ENCODE measurements around the gene RAP1GAP2.

DNA sequence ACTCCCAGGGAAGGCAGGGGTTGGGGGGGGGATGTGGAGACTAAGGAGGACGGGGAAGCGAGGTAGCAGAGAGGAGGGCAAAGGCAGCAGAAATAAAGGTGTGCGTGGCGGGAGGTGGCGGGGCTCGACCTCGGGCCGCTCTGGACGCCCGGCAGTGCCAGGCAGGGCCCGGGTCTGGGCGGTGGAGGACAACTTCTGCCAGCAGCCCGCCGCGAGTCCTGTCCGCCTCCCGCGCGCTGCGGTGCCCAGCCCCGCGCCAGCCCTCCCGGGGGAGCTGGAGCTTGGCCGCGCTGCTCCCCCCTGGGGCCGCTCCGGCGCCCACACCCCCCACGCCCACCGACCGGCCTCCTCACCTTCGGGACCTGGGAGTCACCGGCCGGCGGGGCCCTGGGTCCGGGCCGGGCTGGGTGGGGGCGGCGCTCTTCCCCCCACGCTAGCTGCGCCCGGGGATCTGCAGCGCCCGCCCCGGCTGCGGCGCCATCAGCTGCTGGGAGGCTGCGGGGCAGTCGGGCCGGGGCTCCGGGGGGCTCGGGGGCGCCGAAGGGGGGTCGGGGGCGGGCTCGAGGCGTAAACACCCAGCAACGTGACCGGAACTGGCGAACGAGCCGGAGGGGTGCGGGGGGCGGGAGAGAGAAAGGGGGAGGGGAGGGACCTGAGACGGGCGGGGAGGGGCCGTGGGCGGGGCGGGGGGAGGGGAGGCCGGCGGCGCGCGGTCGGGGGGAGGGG lies 47.0 kb upstream of the RAP1GAP2 start, which contains the start of gene CCDC92B:
- TF ChIP-seq, protein P1, sequence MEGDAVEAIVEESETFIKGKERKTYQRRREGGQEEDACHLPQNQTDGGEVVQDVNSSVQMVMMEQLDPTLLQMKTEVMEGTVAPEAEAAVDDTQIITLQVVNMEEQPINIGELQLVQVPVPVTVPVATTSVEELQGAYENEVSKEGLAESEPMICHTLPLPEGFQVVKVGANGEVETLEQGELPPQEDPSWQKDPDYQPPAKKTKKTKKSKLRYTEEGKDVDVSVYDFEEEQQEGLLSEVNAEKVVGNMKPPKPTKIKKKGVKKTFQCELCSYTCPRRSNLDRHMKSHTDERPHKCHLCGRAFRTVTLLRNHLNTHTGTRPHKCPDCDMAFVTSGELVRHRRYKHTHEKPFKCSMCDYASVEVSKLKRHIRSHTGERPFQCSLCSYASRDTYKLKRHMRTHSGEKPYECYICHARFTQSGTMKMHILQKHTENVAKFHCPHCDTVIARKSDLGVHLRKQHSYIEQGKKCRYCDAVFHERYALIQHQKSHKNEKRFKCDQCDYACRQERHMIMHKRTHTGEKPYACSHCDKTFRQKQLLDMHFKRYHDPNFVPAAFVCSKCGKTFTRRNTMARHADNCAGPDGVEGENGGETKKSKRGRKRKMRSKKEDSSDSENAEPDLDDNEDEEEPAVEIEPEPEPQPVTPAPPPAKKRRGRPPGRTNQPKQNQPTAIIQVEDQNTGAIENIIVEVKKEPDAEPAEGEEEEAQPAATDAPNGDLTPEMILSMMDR (IDR thresholded peaks at IDR 0.05; ENCODE audit: low read length) = no peak
- TF ChIP-seq EZH2 (optimal IDR thresholded peaks at IDR 0.05; ENCODE audit: low read depth, low read length) (no peak), EZH2phosphoT487 (IDR thresholded peaks at IDR 0.05; ENCODE audit: low read length) (no peak)

Data from MM.1S (cell line).